GM12878 (cell line): ENCODE results near the gene DOCK1. TPM values are rescaled to one million over a fixed set of nuclear protein-coding genes. Genes with fewer than 3 reads are reported as not detected.

Experiments
- ATAC-seq: fragments of 200-7000 bp; cut with Tn5 transposase; 3 replicates; pipeline ENCODE4 v1.9.1; 2020; ENCODE audit warnings: mild to moderate bottlenecking, moderate library complexity
- BruUV-seq: library from RNA; stranded (reverse); fragments of 400-500 nt; replicated peaks from 2 replicates; lab custom pipeline; 2021; lab: Mats Ljungman, UMichigan
- CTCF ChIA-PET: fragments of 300-600 bp; sonication (Branson Sonifier 250); formaldehyde crosslinking; extraction: SDS; loops from one replicate; lab custom pipeline; 2021; ENCODE audit warnings: inconsistent platforms; lab: Yijun Ruan, JAX
- POLR2A ChIA-PET: fragments of 350-600 bp; formaldehyde crosslinking; extraction: SDS; loops from one replicate; lab custom pipeline; 2021; ENCODE audit warnings: inconsistent platforms; lab: Charles Lee
- RAD21 ChIA-PET: fragments of 300-600 bp; sonication (Branson Sonifier 250); formaldehyde crosslinking; loops from one replicate; lab custom pipeline; 2023; ENCODE audit warnings: antibody characterized with exemption; ENCODE audit not compliant: unreplicated experiment; lab: Charles Lee
- SMC1A ChIA-PET: fragments of 300-600 bp; sonication (Branson Sonifier 250); formaldehyde crosslinking; loops from one replicate; lab custom pipeline; 2023; ENCODE audit not compliant: unreplicated experiment, uncharacterized antibody; lab: Charles Lee
- DNase-seq: peaks from one replicate; pipeline ENCODE4 v3.0.0-alpha.2; 2011; ENCODE audit warnings: low read depth, low spot score
- FAIRE-seq: peaks from 3 replicates; lab custom pipeline; 2011; peaks lifted over from hg19 to GRCh38; lab: Jason Lieb, UNC
- H2AFZ ChIP-seq: 2 replicates; pipeline ENCODE4 v1.6.0; 2011; ENCODE audit warnings: low read depth, low read length, control low read depth; ENCODE audit not compliant: control insufficient read depth
- H3K27ac ChIP-seq: 2 replicates; pipeline ENCODE4 v1.5.1; 2011; ENCODE audit warnings: control low read depth; ENCODE audit not compliant: control insufficient read depth, insufficient read depth
- H3K27me3 ChIP-seq, 2 experiments: replicated peaks in 1 of 2; 2 replicates each; pipeline versions ENCODE4 v1.6.0 to v1.6.1; 2011; ENCODE audit warnings: low read length in 1 of 2; ENCODE audit not compliant: control insufficient read depth in 2 of 2, insufficient read depth in 2 of 2
- H3K36me3 ChIP-seq, 2 experiments: 2 replicates each; pipeline ENCODE4 v1.5.1; 2011; ENCODE audit warnings: low read length in 1 of 2; ENCODE audit not compliant: control insufficient read depth in 2 of 2, insufficient read depth in 2 of 2
- H3K4me1 ChIP-seq: 2 replicates; pipeline ENCODE4 v1.6.1; 2011; ENCODE audit warnings: mild to moderate bottlenecking, low read length, moderate library complexity, mixed read lengths; ENCODE audit not compliant: control insufficient read depth, insufficient read depth
- H3K4me2 ChIP-seq: 2 replicates; pipeline ENCODE4 v1.6.0; 2011; ENCODE audit warnings: control low read depth; ENCODE audit not compliant: control insufficient read depth, insufficient read depth
- H3K4me3 ChIP-seq: fragments of 200-600 bp; sonication (generic); 2 replicates; pipeline ENCODE4 v1.5.1; 2016
- H3K79me2 ChIP-seq: 2 replicates; pipeline ENCODE4 v1.6.0; 2011; ENCODE audit warnings: low read length; ENCODE audit not compliant: control insufficient read depth, insufficient read depth
- H3K9ac ChIP-seq: 2 replicates; pipeline ENCODE4 v1.8.0; 2011; ENCODE audit warnings: low read length, control low read depth, mixed read lengths; ENCODE audit not compliant: control insufficient read depth, insufficient read depth
- H3K9me3 ChIP-seq: replicated peaks from 3 replicates; pipeline ENCODE4 v1.5.1; 2011; ENCODE audit warnings: mild to moderate bottlenecking, low read length; ENCODE audit not compliant: control insufficient read depth, insufficient read depth
- H4K20me1 ChIP-seq: 2 replicates; pipeline ENCODE4 v1.6.0; 2011; ENCODE audit not compliant: control insufficient read depth, insufficient read depth
- FOXK2 ChIP-seq: fragments of 450-650 bp; IDR thresholded peaks from 2 replicates; pipeline ENCODE4 v1.6.1; 2017; ENCODE audit warnings: mild to moderate bottlenecking, moderate library complexity
- MEF2A ChIP-seq: IDR thresholded peaks from 2 replicates; pipeline ENCODE4 v1.6.1; 2011; ENCODE audit warnings: low read depth, mild to moderate bottlenecking, low read length, moderate library complexity; ENCODE audit not compliant: insufficient read depth
- PBX3 ChIP-seq: IDR thresholded peaks from 2 replicates; pipeline ENCODE4 v1.6.1; 2011; ENCODE audit warnings: mild to moderate bottlenecking, low read depth, low read length, moderate library complexity; ENCODE audit not compliant: insufficient replicate concordance
- TARDBP ChIP-seq: IDR thresholded peaks from 2 replicates; pipeline ENCODE4 v1.6.1; 2016; ENCODE audit warnings: borderline replicate concordance
- YY1 ChIP-seq: IDR thresholded peaks from 2 replicates; pipeline ENCODE4 v1.6.1; 2011; ENCODE audit warnings: low read depth, mild to moderate bottlenecking, low read length
- ZBTB11 ChIP-seq: fragments of 450-650 bp; formaldehyde crosslinking; IDR thresholded peaks from 2 replicates; pipeline ENCODE4 v1.5.0; 2022; ENCODE audit warnings: mild to moderate bottlenecking, missing genetic modification characterization
- WGBS: methylation state at CpG from one replicate; pipeline ENCODE4 v1.1.6; 2016; ENCODE audit warnings: low lambda C conversion rate; ENCODE audit not compliant: insufficient replicate concordance, insufficient coverage; ENCODE audit errors: missing lambda C conversion rate; 5-methylcytosine and 5-hydroxymethylcytosine counted together
- in situ Hi-C: fragments of 300-500 bp; cut with MboI; formaldehyde crosslinking; loops from 9 replicates; pipeline ENCODE4 v1.14.3; 2018; ENCODE audit warnings: mixed read lengths
- intact Hi-C: fragments of 100-400 bp; cut with micrococcal nuclease; formaldehyde crosslinking; loops from one replicate; pipeline ENCODE4 v1.14.2; 2022; ENCODE audit not compliant: unreplicated experiment
- polyA plus RNA-seq, 11 experiments: library from polyadenylated mRNA; depleted of rRNA in 4 of 11; unstranded in 6 of 11; stranded (reverse) in 5 of 11; fragments of >200 nt; fragmentation: Nextera tagmentation in 4 of 11; fragmentation: Illumina TruSeq in 1 of 11; extraction: Ambion mirVana in 4 of 11; extraction: Trizol in 1 of 11; gene quantifications; 1 replicate in 1 of 11; 2 replicates in 10 of 11; pipeline versions ENCODE4 v1.2.1 to v1.2.3, GENCODE V29; 2011 to 2016; ENCODE audit warnings: inconsistent platforms in 2 of 11, missing spikeins in 2 of 11, low read depth in 1 of 11
- total RNA-seq, 4 experiments: library from RNA; depleted of rRNA in 3 of 4; stranded (reverse); fragments of >200 nt in 3 of 4; fragmentation: Illumina TruSeq in 1 of 4; extraction: Trizol in 1 of 4; gene quantifications; 2 replicates each; pipeline versions ENCODE4 v1.2.1 to v1.2.3, GENCODE V29; 2013 to 2021
- TF ChIP-seq, protein P1 (sequence below): IDR thresholded peaks from 2 replicates; pipeline ENCODE4 v1.6.1; 2012; ENCODE audit warnings: low read depth, low read length, improper control_type of control experiment

Gene DOCK1
- total and polyA plus RNA-seq, 10 of the 15 experiments (the other 5 are each of a cell fraction or from before 2014, with no cell fraction given) = 0.05 to 0.18 TPM; not detected in 8

DNA sequence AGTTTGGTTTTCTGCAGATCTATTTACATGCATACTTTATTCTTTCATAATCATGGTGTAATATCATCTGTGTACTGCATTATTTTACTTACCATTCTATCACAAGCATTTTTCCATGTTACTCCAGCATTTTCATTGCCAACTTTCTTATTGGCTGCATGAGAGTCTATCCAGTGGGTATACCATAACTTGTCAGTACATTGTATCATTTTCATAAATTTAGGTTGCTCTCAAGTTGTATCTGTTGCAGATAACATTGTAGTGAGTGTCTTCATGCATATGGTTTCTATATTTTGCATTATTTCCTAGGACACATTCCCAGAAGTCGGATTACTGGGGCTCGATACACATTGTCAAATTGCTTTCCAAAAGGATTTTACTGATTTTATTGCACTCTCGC lies 378.3 kb downstream of the DOCK1 start:
- no peaks in the 10 kb centered on the region for H4K20me1 ChIP-seq
- no peak overlapping the region for H3K27ac ChIP-seq
- no peak overlapping the region for H3K4me2 ChIP-seq
- ChIA-PET POLR2A (no interaction called here), CTCF (no interaction called here), SMC1A (no interaction called here), RAD21 (no interaction called here)
- H3K79me2 ChIP-seq = no peaks in the 10 kb centered on the region
- in situ Hi-C loops = no loop called here
- TF ChIP-seq PBX3 = no peak
- H3K9me3 ChIP-seq = no peaks in the 10 kb centered on the region
- intact Hi-C loops = no loop called here
- H2AFZ ChIP-seq = no peak overlapping the region
- DNase-seq = no peak
- H3K27me3 ChIP-seq = no peaks in the 10 kb centered on the region
- H3K4me1 ChIP-seq = no peaks in the 10 kb centered on the region
- BruUV-seq = no TSS peak
- H3K9ac ChIP-seq = no peak overlapping the region
- FAIRE-seq = no peak
- ATAC-seq = no peak
- WGBS = 0% methylated on average over 3 of the region's 3 CpGs
- H3K36me3 ChIP-seq = no peaks in the 10 kb centered on the region
- no peak overlapping the region for H3K4me3 ChIP-seq

DNA sequence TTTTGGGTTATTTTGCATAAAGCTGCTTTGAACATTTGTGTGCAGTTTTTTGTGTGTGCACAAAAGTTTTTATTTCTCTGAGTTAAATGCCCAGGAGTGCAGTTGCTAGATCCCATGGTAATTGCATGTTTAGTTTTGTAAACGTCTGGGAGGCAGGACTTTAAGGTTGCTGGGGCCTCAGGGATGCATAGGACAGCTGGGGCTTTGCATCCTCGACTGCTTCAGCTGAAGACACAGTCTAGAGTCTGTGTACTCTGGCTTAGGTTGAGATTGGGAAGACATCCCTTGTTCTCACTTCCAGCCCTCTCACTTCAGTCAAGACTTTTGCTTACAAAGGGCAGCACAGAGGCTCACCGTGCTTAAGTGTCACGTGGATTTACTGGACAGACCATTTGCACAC lies 385.6 kb downstream of the DOCK1 start:
- Histone ChIP-seq H3K4me1 (no peaks in the 10 kb centered on the region), H3K4me3 (no peak overlapping the region), H3K27ac (no peak overlapping the region), H3K9me3 (no peaks in the 10 kb centered on the region; the same call in 2 of the 3 replicates), H3K27me3 (no peaks in the 10 kb centered on the region), H3K9ac (no peak overlapping the region), H3K36me3 (no peaks in the 10 kb centered on the region), H2AFZ (no peak overlapping the region), H3K4me2 (no peak overlapping the region), H4K20me1 (no peaks in the 10 kb centered on the region), H3K79me2 (no peaks in the 10 kb centered on the region)
- ChIA-PET RAD21 (no interaction called here), SMC1A (no interaction called here), POLR2A (no interaction called here), CTCF (no interaction called here)
- intact Hi-C loops = no loop called here
- DNase-seq = no peak
- BruUV-seq = no TSS peak
- 6% methylated on average over 4 of the region's 4 CpGs for WGBS
- FAIRE-seq = no peak
- no peak for ATAC-seq
- in situ Hi-C loops = no loop called here
- TF ChIP-seq YY1 = no peak
- TF ChIP-seq ZBTB11 = no peak
- no peak for TF ChIP-seq FOXK2
- no peak for TF ChIP-seq PBX3
- TF ChIP-seq TARDBP = no peak
- TF ChIP-seq, protein P1, sequence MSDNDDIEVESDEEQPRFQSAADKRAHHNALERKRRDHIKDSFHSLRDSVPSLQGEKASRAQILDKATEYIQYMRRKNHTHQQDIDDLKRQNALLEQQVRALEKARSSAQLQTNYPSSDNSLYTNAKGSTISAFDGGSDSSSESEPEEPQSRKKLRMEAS = no peak
- no peak for TF ChIP-seq MEF2A
